ENCODE measurements around the gene RPS2.

Gene RPS2

GRCh38 chr16:2007081-2007836 lies 42.6 kb upstream of the RPS2 start:
- peak overlapping the region; percentile 80 for H3K27ac ChIP-seq
- TF ChIP-seq CTCF (conservative IDR thresholded peaks at IDR 0.05): no peak

GRCh38 chr16:2006317-2006716 lies 41.7 kb upstream of the RPS2 start:
- H3K27ac ChIP-seq: peak overlapping the region; percentile 67; the same call in 1 of the 2 replicates
- no peak for TF ChIP-seq CTCF (conservative IDR thresholded peaks at IDR 0.05)

- TF ChIP-seq CTCF (conservative IDR thresholded peaks at IDR 0.05): no peak
- peak overlapping the region; percentile 67 for H3K27ac ChIP-seq
These were observed 41.0 kb upstream of the RPS2 start for GRCh38 chr16:2005646-2006045.

- peak overlapping the region; percentile 67 for H3K27ac ChIP-seq
- TF ChIP-seq CTCF (conservative IDR thresholded peaks at IDR 0.05): no peak
These were observed 40.3 kb upstream of the RPS2 start for GRCh38 chr16:2004795-2005517.

- TF ChIP-seq CTCF (conservative IDR thresholded peaks at IDR 0.05): peak; percentile 91
- H3K27ac ChIP-seq: peak overlapping the region; percentile 67
These were observed 39.4 kb upstream of the RPS2 start for GRCh38 chr16:2003827-2004641.

- peak overlapping the region; percentile 67; the same call in 1 of the 2 replicates for H3K27ac ChIP-seq
- TF ChIP-seq CTCF (conservative IDR thresholded peaks at IDR 0.05): no peak
These were observed 38.7 kb upstream of the RPS2 start for GRCh38 chr16:2003231-2003826.
